Measurements from ENCODE around the gene UAP1.

DNA sequence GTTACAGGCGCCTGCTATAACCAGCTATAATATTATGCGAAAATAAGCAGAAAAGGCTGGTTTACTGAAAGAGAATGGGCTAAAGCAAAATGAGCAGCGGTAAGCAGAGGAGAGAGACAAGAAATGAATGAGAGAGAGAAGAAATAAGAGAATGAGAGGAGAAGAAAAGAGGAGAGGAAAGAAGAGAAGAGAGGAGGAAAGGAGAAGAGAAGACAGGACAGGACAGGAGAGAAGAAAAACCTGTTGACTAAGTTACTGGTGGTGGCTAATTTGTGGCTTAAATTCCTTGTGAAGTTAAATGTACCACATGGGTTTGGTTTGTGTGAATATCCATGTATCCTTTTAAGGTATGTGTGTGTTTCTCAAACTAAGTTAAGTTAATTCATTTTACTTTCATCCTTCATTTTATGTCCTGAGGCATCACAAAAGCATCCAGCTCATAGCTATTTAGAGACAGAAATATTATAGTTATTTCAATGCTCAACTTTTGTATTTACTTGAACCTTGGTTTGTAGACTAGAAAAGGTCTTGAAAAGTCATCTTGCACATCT, 67.6 kb downstream of the UAP1 start:
- TF ChIP-seq, protein P1, sequence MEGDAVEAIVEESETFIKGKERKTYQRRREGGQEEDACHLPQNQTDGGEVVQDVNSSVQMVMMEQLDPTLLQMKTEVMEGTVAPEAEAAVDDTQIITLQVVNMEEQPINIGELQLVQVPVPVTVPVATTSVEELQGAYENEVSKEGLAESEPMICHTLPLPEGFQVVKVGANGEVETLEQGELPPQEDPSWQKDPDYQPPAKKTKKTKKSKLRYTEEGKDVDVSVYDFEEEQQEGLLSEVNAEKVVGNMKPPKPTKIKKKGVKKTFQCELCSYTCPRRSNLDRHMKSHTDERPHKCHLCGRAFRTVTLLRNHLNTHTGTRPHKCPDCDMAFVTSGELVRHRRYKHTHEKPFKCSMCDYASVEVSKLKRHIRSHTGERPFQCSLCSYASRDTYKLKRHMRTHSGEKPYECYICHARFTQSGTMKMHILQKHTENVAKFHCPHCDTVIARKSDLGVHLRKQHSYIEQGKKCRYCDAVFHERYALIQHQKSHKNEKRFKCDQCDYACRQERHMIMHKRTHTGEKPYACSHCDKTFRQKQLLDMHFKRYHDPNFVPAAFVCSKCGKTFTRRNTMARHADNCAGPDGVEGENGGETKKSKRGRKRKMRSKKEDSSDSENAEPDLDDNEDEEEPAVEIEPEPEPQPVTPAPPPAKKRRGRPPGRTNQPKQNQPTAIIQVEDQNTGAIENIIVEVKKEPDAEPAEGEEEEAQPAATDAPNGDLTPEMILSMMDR (IDR thresholded peaks at IDR 0.05), result no peak
- no peak for TF ChIP-seq POLR2A (IDR thresholded peaks at IDR 0.05)

Data from thyroid gland (tissue), 4 donors.